KOPT-K1 (cell line): ENCODE measurements around the gene SH3GL2.
"Not testable (repeated sequence)": the region's sequence is repeated elsewhere in the genome, so short reads cannot be mapped to it uniquely, and the experiment has no call there.

ENCODE experiments used
- H3K27ac ChIP-seq: fragments of 200-600 bp; sonication (generic); 2 replicates; pipeline ENCODE4 v1.5.1; 2016; ENCODE audit warnings: antibody characterized with exemption, mild to moderate bottlenecking, low read depth, low read length; ENCODE audit not compliant: poor library complexity, severe bottlenecking
- H3K36me3 ChIP-seq: fragments of 200-600 bp; sonication (generic); 2 replicates; pipeline ENCODE4 v1.5.1; 2017; ENCODE audit warnings: antibody characterized with exemption, mild to moderate bottlenecking, low read length, moderate library complexity; ENCODE audit not compliant: insufficient read depth
- H3K9me3 ChIP-seq: fragments of 200-600 bp; sonication (generic); 2 replicates; pipeline ENCODE4 v1.5.1; 2017; ENCODE audit warnings: antibody characterized with exemption, low read length, mild to moderate bottlenecking; ENCODE audit not compliant: insufficient read depth, poor library complexity, severe bottlenecking

SH3GL2 gene

DNA sequence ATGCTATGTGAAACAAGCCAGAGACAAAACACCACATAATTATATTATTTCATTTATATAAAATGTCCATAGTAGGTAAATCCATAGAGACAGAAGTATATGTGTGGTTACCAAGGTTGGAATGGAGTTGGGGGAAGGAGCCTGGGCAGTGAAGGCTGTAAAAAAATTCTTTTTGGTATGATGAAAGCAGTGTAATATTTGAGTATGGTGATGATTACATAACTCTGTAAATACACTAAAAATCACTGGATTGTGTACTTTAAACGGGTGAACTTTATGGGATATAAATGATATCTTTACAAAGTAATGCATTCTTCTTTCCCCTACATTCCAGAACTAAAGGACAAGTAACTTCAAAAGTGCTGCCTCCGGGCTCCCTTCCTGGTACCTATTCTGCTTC, 155.8 kb downstream of the SH3GL2 start:
- Histone ChIP-seq H3K36me3 (no peaks in the 10 kb centered on the region), H3K9me3 (no peaks in the 10 kb centered on the region), H3K27ac (no peak overlapping the region)

DNA sequence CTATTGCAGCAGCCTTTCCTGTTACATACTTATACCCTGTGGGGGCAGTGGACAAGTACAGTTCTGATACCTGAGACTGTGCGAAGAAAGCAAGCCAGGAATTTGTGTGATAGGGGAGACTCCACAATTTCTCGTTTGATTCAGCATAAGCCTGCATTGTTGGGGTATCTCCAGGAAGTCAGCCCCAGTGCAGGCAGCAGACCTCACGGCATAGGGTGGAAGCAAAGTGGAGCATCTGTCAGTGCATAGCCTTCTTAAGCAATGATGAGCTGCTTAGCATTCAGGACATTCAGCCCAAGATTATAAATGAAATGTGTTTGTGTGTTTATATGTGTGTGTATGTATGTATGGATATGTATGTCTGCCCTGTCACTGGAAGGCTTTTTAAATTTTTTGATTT, 157.0 kb downstream of the SH3GL2 start:
- H3K36me3 ChIP-seq = no peaks in the 10 kb centered on the region
- no peak overlapping the region for H3K27ac ChIP-seq
- H3K9me3 ChIP-seq = no peaks in the 10 kb centered on the region

DNA sequence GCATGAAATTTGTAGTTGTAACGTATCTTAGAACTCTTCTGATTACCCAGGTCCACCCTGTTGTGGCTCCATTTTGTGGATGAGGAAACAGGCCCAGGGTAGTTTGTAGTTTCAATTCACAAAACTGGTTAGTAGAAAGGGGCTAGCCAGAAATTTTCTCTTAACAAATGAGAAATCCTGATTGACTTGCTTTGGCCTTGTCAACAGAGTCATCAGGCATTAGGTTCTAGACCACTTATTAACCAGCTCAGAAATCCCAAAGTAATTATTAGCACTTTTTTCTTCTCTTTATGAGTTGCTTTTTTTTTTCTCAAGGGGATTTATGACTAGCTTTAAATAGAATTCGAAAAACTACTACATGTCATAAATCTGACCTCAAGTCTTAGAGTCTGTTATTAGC, 160.2 kb downstream of the SH3GL2 start:
- Histone ChIP-seq H3K9me3 (no peaks in the 10 kb centered on the region), H3K36me3 (no peaks in the 10 kb centered on the region), H3K27ac (no peak overlapping the region)

DNA sequence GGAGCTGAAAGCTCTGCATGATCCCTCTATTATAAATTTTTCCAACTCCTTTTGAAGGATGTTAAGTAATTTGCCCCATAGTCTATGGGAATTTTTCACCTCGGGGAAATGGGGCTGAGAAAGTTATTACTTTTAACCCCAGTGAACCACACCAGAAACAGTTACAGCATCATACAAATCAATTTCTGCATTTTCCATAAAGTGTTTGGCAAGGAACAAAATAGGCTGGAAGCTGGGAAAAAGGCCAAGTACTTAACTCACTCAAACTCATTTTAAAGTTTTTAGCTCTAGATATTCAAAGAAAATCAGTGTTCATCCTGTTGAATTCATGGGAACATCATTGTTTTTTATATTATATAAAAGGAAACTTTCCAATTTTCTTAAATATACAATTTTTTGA, 160.9 kb downstream of the SH3GL2 start:
- no peak overlapping the region for H3K27ac ChIP-seq
- H3K36me3 ChIP-seq = no peaks in the 10 kb centered on the region

DNA sequence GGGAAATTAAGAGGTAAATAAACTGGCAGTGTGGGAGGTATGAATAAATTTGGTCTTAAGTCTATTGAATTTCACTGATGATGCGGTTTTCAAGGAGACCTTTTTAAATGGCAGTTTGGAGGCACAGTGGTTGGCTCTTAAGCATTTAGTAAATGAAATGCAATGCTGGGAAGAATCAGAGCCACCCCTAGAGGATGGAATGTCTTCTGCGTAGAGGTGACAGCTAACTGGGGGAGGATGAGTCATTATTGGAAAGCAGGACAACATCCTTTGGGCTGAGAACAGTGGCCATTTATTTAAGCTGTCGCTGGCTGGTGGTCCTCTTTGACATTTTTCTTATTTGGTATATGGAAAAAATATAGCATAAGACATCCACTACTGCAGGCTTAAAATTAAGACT, 163.2 kb downstream of the SH3GL2 start:
- Histone ChIP-seq H3K36me3 (no peaks in the 10 kb centered on the region), H3K9me3 (no peaks in the 10 kb centered on the region), H3K27ac (no peak overlapping the region)

More for the DNA sequence above, 160.9 kb downstream of the SH3GL2 start:
- no peaks in the 10 kb centered on the region for H3K9me3 ChIP-seq

DNA sequence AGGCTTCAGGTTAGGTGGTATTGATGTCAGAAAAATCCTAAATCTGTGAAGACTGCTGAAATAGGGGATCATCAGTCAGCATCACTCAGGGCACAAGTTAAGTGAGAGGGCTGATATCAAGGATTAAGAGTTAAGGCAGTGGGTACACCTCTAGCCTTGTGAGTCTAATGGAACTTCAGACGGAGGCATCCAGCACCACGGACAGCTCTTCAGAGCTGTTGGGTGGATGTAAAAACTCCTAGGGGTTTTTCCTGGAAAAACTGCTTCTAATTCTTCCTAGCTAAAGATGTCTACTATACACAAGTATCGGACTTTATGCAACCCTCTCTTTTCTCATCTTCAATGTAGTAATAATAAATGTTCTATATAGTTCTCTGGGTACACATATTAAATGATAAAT, 165.9 kb downstream of the SH3GL2 start:
- H3K27ac ChIP-seq = no peak overlapping the region
- H3K36me3 ChIP-seq = no peaks in the 10 kb centered on the region
- H3K9me3 ChIP-seq = no peaks in the 10 kb centered on the region

DNA sequence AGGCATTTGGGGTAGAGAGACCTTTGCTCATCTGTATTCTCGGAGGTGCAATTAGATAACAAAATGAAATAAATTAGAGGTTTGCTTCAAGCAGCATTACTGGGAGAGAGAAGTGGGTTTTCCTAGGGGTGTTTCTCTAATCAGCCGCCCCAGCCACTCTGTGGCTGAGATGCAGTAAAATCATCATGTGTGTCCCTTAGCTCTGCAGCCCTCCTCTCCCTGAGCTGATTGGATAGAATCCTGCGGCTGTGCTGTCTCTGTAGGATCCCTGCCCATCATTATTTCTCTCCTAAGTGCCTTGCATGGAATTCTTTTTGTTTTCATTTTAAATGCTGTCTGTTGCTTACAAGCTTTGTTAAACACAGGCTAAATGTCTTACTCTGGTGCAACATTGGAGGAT, 171.4 kb downstream of the SH3GL2 start:
- Histone ChIP-seq H3K9me3 (no peaks in the 10 kb centered on the region), H3K27ac (no peak overlapping the region), H3K36me3 (no peaks in the 10 kb centered on the region)

DNA sequence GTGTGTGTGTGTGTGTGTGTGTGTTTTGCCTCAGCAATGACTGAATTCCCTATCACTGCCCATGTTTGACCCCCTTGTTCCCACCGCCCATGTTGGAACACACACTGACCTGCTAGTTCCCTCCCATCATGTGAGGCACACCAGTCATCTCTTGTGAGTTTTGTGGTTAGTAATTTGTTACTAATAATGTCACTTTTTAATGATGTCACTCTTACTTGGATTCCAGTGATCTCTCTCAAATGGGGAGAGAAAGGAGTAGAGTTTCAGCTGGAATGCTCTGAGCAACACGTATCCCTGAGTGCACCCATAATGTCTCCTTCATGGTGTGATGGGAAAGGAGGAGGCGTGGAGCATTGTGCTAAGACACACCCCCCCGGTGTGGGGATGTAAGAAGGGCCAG, 172.6 kb downstream of the SH3GL2 start:
- Histone ChIP-seq H3K27ac (no peak overlapping the region), H3K36me3 (no peaks in the 10 kb centered on the region), H3K9me3 (no peaks in the 10 kb centered on the region)

DNA sequence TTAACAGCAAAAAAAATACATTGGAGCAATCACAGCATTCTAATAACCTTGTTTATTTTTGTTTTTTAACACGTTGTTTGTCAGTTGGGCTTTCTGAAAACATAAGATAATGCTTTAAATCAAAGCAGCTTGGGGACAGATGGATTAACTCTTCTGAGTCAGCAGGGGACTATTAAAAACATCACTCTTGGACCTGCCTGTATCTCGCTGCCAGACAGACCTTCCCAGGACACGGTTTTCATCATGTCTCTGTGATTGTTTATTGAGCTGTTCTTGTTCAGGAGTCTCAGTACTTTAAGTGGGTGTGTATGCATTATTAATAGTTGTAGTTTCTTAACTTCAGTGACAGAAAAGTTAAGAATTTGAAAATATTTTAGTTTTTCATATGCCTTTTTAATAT, 173.2 kb downstream of the SH3GL2 start:
- Histone ChIP-seq H3K27ac (no peak overlapping the region), H3K36me3 (no peaks in the 10 kb centered on the region), H3K9me3 (no peaks in the 10 kb centered on the region)

DNA sequence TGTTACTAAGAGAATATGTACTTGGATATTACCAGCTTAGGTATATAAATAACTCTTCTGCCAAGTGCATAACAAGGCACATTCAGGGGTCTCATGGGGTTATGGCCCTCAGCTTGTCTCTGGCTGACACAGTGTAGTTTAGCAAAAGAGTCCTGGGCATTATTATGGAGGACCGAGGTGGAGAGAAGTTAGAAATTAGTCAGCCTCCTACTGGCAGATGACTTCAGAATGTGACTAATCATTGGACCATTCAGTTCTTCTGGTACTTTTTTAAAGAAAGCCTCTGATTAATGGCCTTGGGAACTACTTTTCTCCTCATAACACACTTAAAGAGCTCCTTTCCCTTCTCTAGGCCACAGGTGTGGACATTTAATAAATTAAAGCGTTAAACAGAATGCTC, 178.9 kb downstream of the SH3GL2 start:
- H3K36me3 ChIP-seq = no peaks in the 10 kb centered on the region
- no peak overlapping the region for H3K27ac ChIP-seq
- H3K9me3 ChIP-seq = no peaks in the 10 kb centered on the region

DNA sequence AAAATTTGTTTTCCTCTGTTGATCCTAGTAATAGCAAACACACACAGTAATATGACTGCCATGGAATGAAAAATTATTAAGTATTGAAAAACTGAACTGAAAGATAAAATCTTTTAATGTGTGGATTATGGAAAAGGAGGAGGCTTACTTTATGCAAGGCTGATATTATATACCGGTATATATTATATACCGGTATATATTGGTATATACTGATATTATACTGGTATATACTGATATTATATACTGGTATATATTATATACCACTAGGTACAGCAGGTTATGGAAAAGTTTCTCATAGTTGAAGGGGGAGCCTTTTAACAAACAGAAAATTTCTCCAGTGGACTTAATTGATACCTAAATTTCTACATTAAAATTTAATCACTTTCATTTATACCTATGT, 181.4 kb downstream of the SH3GL2 start:
- Histone ChIP-seq H3K36me3 (no peaks in the 10 kb centered on the region), H3K27ac (no peak overlapping the region), H3K9me3 (no peaks in the 10 kb centered on the region)

DNA sequence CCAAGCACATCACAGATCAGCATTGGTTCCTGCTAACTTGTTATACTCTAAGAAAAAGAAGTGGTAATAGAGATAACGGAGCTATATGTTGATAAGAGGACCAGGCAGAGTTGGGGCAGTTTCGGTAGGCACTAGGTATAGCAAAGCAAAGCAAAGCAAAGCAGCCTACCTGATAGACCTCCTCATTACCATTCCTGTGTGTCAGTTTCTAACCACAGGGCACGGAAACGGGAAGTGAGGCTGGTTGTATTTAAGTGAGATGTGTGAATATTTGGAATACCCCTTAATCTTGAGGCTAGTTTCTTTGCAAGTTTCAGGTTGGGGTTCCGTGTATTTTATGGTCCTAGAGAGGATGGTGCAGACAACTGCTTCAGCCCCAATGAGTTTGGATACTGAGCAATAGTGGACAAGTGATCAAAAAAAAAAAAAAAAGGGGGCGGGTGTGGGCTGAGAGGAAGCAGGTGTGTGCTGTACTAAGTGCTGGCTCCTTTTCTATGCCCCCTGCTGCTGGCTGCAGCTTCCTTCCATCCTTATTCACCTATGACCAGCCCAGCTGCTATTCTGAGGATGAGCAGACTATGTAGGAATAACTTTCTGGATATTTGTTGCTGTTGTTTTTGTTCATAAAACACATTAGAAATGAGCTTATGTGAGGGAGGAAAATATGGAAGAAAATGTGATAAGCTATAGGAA, 183.3 kb downstream of the SH3GL2 start:
- H3K27ac ChIP-seq = no peak overlapping the region
- H3K9me3 ChIP-seq = no peaks in the 10 kb centered on the region

DNA sequence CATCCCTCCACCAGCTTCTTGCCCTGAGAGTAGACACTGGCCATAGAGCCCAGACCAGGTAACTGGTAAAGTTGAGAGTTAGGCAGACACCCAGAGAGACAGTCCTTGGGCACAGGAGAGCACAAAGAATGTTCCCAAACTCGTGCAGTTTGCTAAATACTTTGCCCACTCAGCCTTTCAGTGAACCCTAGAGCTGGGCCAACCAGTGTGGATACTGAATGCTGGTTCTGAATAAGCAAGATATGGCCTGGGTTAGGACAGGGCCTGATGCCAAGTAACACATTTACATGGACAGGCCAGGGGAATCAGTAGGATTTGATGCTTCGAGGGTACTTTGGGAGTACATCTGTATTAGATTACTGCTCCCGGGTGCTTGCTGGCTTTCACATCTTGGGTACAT, 185.4 kb downstream of the SH3GL2 start:
- H3K27ac ChIP-seq = no peak overlapping the region
- H3K9me3 ChIP-seq = no peaks in the 10 kb centered on the region
- H3K36me3 ChIP-seq = no peaks in the 10 kb centered on the region

More for the DNA sequence above, 183.3 kb downstream of the SH3GL2 start:
- no peaks in the 10 kb centered on the region for H3K36me3 ChIP-seq

DNA sequence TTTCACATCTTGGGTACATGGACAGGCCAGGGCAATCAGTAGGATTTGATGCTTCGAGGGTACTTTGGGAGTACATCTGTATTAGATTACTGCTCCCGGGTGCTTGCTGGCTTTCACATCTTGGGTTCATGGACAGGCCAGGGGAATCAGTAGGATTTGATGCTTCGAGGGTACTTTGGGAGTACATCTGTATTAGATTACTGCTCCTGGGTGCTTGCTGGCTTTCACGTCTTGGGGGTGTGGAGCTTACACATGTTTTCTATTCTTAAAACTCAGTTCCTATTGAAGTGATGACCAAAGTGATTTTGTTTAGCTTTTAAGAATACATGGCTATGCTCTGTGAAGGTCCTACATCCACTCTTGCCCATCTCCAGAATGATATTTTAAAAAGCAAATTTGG, 186.3 kb downstream of the SH3GL2 start:
- H3K36me3 ChIP-seq, H3K9me3 ChIP-seq, H3K27ac ChIP-seq: not testable (repeated sequence)

DNA sequence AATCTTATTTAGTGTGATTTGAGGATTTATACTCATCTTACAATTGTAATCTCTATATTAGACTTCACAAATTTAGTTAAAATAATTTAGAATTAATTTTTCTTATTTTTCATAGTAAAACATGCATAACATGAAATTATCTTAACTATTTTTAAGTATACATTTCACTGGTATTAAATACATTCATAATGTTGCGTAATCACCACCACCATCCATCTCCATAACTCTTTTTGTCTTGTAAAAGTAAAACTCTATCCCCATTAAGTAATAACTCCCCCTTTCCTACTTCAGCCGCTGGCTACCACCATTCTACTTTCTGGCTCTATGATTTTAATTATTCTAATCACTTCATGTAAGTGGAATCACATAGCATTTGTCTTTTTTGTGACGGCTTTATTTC, 193.4 kb downstream of the SH3GL2 start:
- Histone ChIP-seq H3K9me3 (no peaks in the 10 kb centered on the region), H3K27ac (no peak overlapping the region), H3K36me3 (no peaks in the 10 kb centered on the region)

DNA sequence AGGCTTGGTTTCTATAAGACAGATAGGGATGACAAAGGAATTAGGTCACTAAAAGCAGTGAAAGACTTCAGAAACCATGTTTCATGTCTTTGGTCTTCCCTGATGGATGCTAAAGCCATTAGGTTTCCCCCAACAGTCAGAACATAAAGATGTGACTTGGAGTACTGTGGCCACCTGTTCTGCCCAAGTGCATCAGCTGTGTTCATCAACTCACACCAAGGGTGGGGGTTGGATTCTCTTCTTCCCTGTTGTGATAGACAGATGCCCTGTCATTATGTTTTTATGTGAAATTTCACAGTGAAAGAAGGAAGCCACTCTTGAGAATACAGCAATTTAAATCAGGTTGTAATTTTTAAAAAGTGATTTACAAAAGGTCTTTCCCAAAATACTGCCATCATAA, 196.8 kb downstream of the SH3GL2 start:
- no peaks in the 10 kb centered on the region for H3K9me3 ChIP-seq
- no peak overlapping the region for H3K27ac ChIP-seq
- no peaks in the 10 kb centered on the region for H3K36me3 ChIP-seq
